ENCODE data around the gene ATP2B2.

ATP2B2 gene

GRCh38 chr3:10286133-10286524 lies 219.3 kb downstream of the ATP2B2 start:
- no peak for DNase-seq (ENCODE audit: low read depth in 2 of 2, low spot score in 1 of 2)

- DNase-seq (ENCODE audit: low read depth in 2 of 2, low spot score in 1 of 2): no peak
Measured at GRCh38 chr3:10285272-10286132, 219.9 kb downstream of the ATP2B2 start.

- peak in 1 of 2 donors; percentile 9 for DNase-seq (ENCODE audit: low read depth in 2 of 2, low spot score in 1 of 2)
Measured at GRCh38 chr3:10284496-10284895, 220.9 kb downstream of the ATP2B2 start.

GRCh38 chr3:10283638-10284037 lies 221.7 kb downstream of the ATP2B2 start:
- DNase-seq (ENCODE audit: low read depth in 2 of 2, low spot score in 1 of 2): no peak

- DNase-seq (ENCODE audit: low read depth in 2 of 2, low spot score in 1 of 2): no peak
Measured at GRCh38 chr3:10281951-10282350, 223.4 kb downstream of the ATP2B2 start.

- no peak for DNase-seq (ENCODE audit: low read depth in 2 of 2, low spot score in 1 of 2)
Measured at GRCh38 chr3:10280571-10280970, 224.8 kb downstream of the ATP2B2 start.

- DNase-seq (ENCODE audit: low read depth in 2 of 2, low spot score in 1 of 2): no peak
Measured at GRCh38 chr3:10280177-10280529, 225.2 kb downstream of the ATP2B2 start.

- DNase-seq (ENCODE audit: low read depth in 2 of 2, low spot score in 1 of 2): no peak
Measured at GRCh38 chr3:10279384-10280176, 225.8 kb downstream of the ATP2B2 start.

GRCh38 chr3:10278501-10278900 lies 226.9 kb downstream of the ATP2B2 start:
- no peak for DNase-seq (ENCODE audit: low read depth in 2 of 2, low spot score in 1 of 2)

GRCh38 chr3:10277115-10277625 lies 228.2 kb downstream of the ATP2B2 start:
- DNase-seq (ENCODE audit: low read depth in 2 of 2, low spot score in 1 of 2): no peak

- no peak for DNase-seq (ENCODE audit: low read depth in 2 of 2, low spot score in 1 of 2)
Measured at GRCh38 chr3:10274601-10275000, 230.8 kb downstream of the ATP2B2 start.
